Gastroesophageal sphincter (tissue), 4 donors: Measurements from ENCODE around the gene PARD3. TPM values are rescaled to one million over a fixed set of nuclear protein-coding genes. Genes with fewer than 3 reads are reported as not detected.

Source experiments
- ATAC-seq: fragments of 150-250 bp; one replicate; pipeline ENCODE4 v1.9.1; 2016; ENCODE audit warnings: mild to moderate bottlenecking, moderate library complexity
- H3K27ac ChIP-seq, 4 donors: fragments of 200-600 bp; sonication (generic) in 3 of 4; 1 replicate in 3 of 4; 2 replicates in 1 of 4; pipeline ENCODE4 v1.5.1; 2016 to 2019
- H3K27me3 ChIP-seq: fragments of 200-600 bp; sonication (generic); one replicate; pipeline ENCODE4 v1.5.1; 2019
- H3K36me3 ChIP-seq, 2 donors: fragments of 200-600 bp; sonication (generic); one replicate each; pipeline ENCODE4 v1.5.1; 2019; ENCODE audit warnings: control low read depth in 1 of 2
- H3K4me1 ChIP-seq, 3 donors: fragments of 200-600 bp; sonication (generic); 1 replicate in 2 of 3; 2 replicates in 1 of 3; pipeline ENCODE4 v1.5.1; 2016 to 2019; ENCODE audit warnings: control low read depth in 2 of 3
- H3K4me3 ChIP-seq, 2 donors: fragments of 200-600 bp; sonication (generic); one replicate each; pipeline ENCODE4 v1.5.1; 2019; ENCODE audit warnings: mild to moderate bottlenecking in 1 of 2, moderate library complexity in 1 of 2
- H3K9me3 ChIP-seq, 3 donors: fragments of 200-600 bp; sonication (generic); one replicate each; pipeline ENCODE4 v1.5.1; 2017 to 2019; ENCODE audit warnings: control low read depth in 2 of 3
- EP300 ChIP-seq: sonication (generic); formaldehyde crosslinking; IDR thresholded peaks from one replicate; pipeline ENCODE4 v1.6.1; 2017; ENCODE audit warnings: antibody characterized with exemption, mild to moderate bottlenecking
- POLR2A ChIP-seq, 2 donors: fragments of 450-650 bp; IDR thresholded peaks; one replicate each; pipeline ENCODE4 v1.6.1; 2017; ENCODE audit warnings: antibody characterized with exemption in 2 of 2, mild to moderate bottlenecking in 2 of 2, moderate library complexity in 1 of 2
- POLR2AphosphoS5 ChIP-seq: sonication (generic); formaldehyde crosslinking; IDR thresholded peaks from one replicate; pipeline ENCODE4 v1.6.1; 2017; ENCODE audit warnings: antibody characterized with exemption
- WGBS, 2 donors: methylation state at CpG; one replicate each; pipeline ENCODE4 v1.1.5; 2018; ENCODE audit warnings: low coverage in 1 of 2; 5-methylcytosine and 5-hydroxymethylcytosine counted together
- total RNA-seq, 4 donors: library from RNA; depleted of rRNA; stranded (reverse); fragments of >200 nt; gene quantifications; one replicate each; pipeline ENCODE4 v1.1.0, GENCODE V29; 2016
- TF ChIP-seq, protein P1 (sequence below), 4 experiments: fragments of 200-600 bp in 2 of 4; fragments of 450-650 bp in 2 of 4; sonication (generic) in 1 of 4; IDR thresholded peaks; one replicate each; pipeline ENCODE4 v1.5.1; 2017 to 2019; ENCODE audit warnings: antibody characterized with exemption in 4 of 4, mild to moderate bottlenecking in 2 of 4, moderate library complexity in 2 of 4

Gene PARD3
- total RNA-seq, 4 donors from 2014 or later: 101 to 127 (median 115) TPM

DNA sequence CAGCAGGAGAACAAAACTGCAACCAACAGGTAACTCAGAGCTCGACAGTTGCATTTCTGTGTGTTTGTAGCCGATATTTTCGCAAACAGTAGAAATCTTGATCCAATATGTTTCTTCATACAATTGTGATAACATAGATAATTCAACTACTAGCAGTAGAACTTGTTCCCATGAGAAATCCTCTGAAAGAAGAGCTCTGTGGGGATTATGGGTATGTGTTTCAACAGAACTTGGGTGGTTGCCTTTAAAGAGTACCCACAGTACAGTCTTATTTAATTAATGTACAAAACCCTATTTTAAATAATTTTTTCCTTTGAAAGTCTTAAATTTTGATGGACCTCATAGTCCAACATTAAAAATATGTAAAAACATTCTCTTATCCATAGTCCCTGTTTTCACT is 266.1 kb downstream of the PARD3 start:
- Histone ChIP-seq H3K4me3 (no peak overlapping the region), H3K9me3 (no peaks in the 10 kb centered on the region), H3K4me1 (peaks cover 0 to 49% (median 0%) of the 10 kb centered on the region in 3 donors), H3K36me3 (no peaks in the 10 kb centered on the region), H3K27ac (no peak overlapping the region), H3K27me3 (no peaks in the 10 kb centered on the region)
- TF ChIP-seq, protein P1, sequence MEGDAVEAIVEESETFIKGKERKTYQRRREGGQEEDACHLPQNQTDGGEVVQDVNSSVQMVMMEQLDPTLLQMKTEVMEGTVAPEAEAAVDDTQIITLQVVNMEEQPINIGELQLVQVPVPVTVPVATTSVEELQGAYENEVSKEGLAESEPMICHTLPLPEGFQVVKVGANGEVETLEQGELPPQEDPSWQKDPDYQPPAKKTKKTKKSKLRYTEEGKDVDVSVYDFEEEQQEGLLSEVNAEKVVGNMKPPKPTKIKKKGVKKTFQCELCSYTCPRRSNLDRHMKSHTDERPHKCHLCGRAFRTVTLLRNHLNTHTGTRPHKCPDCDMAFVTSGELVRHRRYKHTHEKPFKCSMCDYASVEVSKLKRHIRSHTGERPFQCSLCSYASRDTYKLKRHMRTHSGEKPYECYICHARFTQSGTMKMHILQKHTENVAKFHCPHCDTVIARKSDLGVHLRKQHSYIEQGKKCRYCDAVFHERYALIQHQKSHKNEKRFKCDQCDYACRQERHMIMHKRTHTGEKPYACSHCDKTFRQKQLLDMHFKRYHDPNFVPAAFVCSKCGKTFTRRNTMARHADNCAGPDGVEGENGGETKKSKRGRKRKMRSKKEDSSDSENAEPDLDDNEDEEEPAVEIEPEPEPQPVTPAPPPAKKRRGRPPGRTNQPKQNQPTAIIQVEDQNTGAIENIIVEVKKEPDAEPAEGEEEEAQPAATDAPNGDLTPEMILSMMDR (IDR thresholded peaks at IDR 0.05): no peak
- TF ChIP-seq POLR2AphosphoS5 (no peak), EP300 (no peak), POLR2A (IDR thresholded peaks at IDR 0.05) (no peak)
- ATAC-seq: no peak
- 91 to 100% methylated on average over 3 of the region's 3 CpGs for WGBS, 2 donors

DNA sequence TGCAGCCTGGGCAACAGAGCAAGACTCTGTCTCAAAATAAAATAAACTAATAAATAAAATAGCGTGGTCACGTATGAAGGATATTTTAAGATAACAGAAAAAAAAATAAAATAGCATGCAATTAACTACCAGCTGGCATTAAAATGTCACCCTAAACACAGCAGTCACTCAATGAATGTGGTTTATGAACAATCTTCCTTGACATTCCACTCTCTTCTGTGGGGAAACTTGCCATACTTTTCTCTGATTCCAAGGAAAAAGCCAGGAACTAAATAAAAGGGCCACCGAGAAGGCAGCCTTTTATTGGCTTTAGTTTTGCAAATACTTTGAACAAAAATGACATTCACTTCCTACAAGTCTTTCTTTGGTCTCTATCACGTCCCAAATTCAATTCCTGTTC is 266.6 kb downstream of the PARD3 start:
- ATAC-seq: no peak
- TF ChIP-seq POLR2A (IDR thresholded peaks at IDR 0.05) (no peak), POLR2AphosphoS5 (no peak), EP300 (no peak)
- TF ChIP-seq, protein P1 (IDR thresholded peaks at IDR 0.05): no peak
- H3K9me3 ChIP-seq: no peaks in the 10 kb centered on the region
- no peak overlapping the region for H3K4me3 ChIP-seq
- H3K27ac ChIP-seq: no peak overlapping the region
- peaks cover 0 to 49% (median 0%) of the 10 kb centered on the region in 3 donors for H3K4me1 ChIP-seq
- 72 to 84% methylated on average over 4 of the region's 4 CpGs for WGBS, 2 donors
- no peaks in the 10 kb centered on the region for H3K27me3 ChIP-seq
- H3K36me3 ChIP-seq: no peaks in the 10 kb centered on the region

DNA sequence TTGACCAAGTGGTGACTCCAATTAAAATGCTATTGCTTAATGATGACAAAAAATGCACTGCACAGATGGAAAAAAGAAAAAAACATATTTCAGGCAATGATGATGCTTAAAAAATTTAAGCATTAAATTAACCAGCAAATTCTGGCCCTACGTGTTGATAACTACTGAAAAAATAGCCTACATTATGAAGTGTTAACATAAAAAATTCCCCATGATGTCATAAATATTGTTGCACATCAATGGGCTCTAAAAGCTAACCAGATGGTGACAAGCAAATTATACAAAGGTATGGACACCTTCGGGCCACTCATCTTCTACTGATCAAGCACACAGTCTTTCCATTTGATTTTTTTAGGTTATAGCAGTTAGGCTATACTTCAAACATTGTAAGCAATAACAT is 267.4 kb downstream of the PARD3 start:
- no peak for TF ChIP-seq POLR2AphosphoS5
- TF ChIP-seq, protein P1 (IDR thresholded peaks at IDR 0.05): no peak
- no peak for TF ChIP-seq EP300
- TF ChIP-seq POLR2A (IDR thresholded peaks at IDR 0.05): no peak
- ATAC-seq: no peak
- Histone ChIP-seq H3K27me3 (no peaks in the 10 kb centered on the region), H3K27ac (no peak overlapping the region), H3K4me3 (no peak overlapping the region), H3K36me3 (no peaks in the 10 kb centered on the region), H3K4me1 (peaks cover 0 to 49% (median 0%) of the 10 kb centered on the region in 3 donors), H3K9me3 (no peaks in the 10 kb centered on the region)
- WGBS, 2 donors: 67 to 78% methylated on average over 2 of the region's 2 CpGs

DNA sequence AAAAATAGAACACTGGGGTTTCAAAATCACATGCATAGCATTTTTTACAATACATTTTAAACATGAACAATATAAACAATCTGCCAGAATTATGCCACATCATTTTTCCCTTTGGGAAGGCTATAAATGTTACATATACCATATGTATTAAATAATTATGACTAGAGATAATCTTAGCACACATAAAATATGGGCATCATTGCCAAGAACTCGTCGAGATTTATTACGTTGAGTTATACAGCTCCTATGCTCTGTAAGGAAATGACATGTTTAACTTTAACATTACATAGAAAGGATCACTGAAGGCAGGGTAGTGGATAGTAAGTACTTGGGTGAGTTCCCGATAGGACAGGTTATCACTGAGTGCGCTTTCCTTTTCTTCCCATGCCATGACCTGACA is 267.8 kb downstream of the PARD3 start:
- H3K9me3 ChIP-seq: no peaks in the 10 kb centered on the region
- H3K27me3 ChIP-seq: no peaks in the 10 kb centered on the region
- WGBS, 2 donors: 28 to 63% methylated on average over 5 of the region's 5 CpGs
- H3K4me1 ChIP-seq: peaks cover 0 to 49% (median 0%) of the 10 kb centered on the region in 3 donors
- no peak overlapping the region for H3K27ac ChIP-seq
- H3K4me3 ChIP-seq: no peak overlapping the region
- no peak for ATAC-seq
- TF ChIP-seq EP300: no peak
- no peaks in the 10 kb centered on the region for H3K36me3 ChIP-seq

DNA sequence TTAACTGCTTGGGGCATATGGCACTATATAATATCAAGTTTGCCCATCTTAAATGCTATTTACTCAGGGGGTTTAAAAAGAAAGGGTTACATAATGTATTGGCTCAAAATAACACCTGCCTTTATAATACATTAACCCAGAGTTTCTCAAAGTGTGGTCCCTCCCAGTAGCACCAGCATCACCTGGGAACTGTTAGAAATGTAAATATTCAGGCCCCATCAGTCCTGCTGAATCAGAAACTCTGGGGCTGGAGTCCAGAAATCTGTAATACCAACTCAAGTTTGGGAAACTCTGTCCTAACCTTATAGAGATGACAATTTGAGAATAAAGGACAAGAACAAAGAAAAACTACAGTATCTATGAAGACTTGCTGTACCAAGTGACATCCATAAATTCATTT is 270.7 kb downstream of the PARD3 start:
- no peak for ATAC-seq
- H3K9me3 ChIP-seq: no peaks in the 10 kb centered on the region
- H3K4me1 ChIP-seq: peaks cover 0 to 40% (median 0%) of the 10 kb centered on the region in 3 donors
- H3K36me3 ChIP-seq: no peaks in the 10 kb centered on the region
- TF ChIP-seq POLR2A (IDR thresholded peaks at IDR 0.05) (no peak), EP300 (no peak), POLR2AphosphoS5 (no peak)
- TF ChIP-seq, protein P1 (IDR thresholded peaks at IDR 0.05): no peak
- H3K27ac ChIP-seq: no peak overlapping the region
- no peak overlapping the region for H3K4me3 ChIP-seq
- no peaks in the 10 kb centered on the region for H3K27me3 ChIP-seq
